ENCODE results near the gene PDSS2. TPM values are rescaled to one million over a fixed set of nuclear protein-coding genes. Genes with fewer than 3 reads are reported as not detected.
"Not testable (repeated sequence)": the region's sequence is repeated elsewhere in the genome, so short reads cannot be mapped to it uniquely, and the experiment has no call there.

Gene PDSS2
- total RNA-seq, 2 donors from 2014 or later: 12.2 to 16.2 TPM

GRCh38 chr6:107128175-107128574 lies 331.2 kb downstream of the PDSS2 start:
- peaks cover 0 to 3% of the 10 kb centered on the region in 2 donors for H3K4me1 Mint-ChIP-seq (ENCODE audit: low read depth in 2 of 2)
- H3K27ac Mint-ChIP-seq: no peak overlapping the region
- no peak for ATAC-seq
- H3K36me3 Mint-ChIP-seq: no peaks in the 10 kb centered on the region
- H3K27me3 Mint-ChIP-seq: peaks cover 0 to 3% of the 10 kb centered on the region in 2 donors
- H3K9me3 Mint-ChIP-seq: no peaks in the 10 kb centered on the region
- DNase-seq (ENCODE audit: low spot score): no peak
- H3K4me3 Mint-ChIP-seq: no peak overlapping the region

- DNase-seq (ENCODE audit: low spot score) (no peak), ATAC-seq (no peak)
- H3K27me3 Mint-ChIP-seq: peaks cover 0 to 3% of the 10 kb centered on the region in 2 donors
- no peaks in the 10 kb centered on the region for H3K9me3 Mint-ChIP-seq
- no peak overlapping the region for H3K27ac Mint-ChIP-seq
- peaks cover 0 to 3% of the 10 kb centered on the region in 2 donors for H3K4me1 Mint-ChIP-seq (ENCODE audit: low read depth in 2 of 2)
- H3K4me3 Mint-ChIP-seq: no peak overlapping the region
- H3K36me3 Mint-ChIP-seq: no peaks in the 10 kb centered on the region
These were observed 333.6 kb downstream of the PDSS2 start for GRCh38 chr6:107125771-107126170.

DNA sequence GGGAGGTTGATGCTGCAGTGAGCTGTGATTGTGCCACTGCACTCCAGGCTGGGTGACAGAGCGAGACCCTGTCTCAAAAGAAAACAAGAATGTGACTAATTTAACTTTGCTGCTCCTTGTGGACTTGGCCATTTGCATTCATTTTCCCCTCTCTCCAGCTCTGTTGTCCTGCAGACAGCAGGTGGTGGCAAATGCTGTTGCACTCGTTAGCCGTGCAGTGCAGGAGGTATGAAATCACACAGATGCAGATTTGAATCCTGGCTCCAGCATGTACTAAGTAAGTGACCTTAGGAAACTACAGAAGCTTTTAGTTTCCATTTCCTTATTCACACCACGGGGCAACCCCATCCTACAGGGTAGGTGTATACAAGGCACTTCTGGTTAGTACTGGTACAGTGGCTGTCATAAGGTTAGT lies 334.4 kb downstream of the PDSS2 start:
- Mint-ChIP-seq H3K36me3 (no peaks in the 10 kb centered on the region), H3K27me3 (peaks cover 0 to 3% of the 10 kb centered on the region in 2 donors), H3K9me3 (no peaks in the 10 kb centered on the region), H3K27ac (no peak overlapping the region), H3K4me3 (no peak overlapping the region), H3K4me1 (ENCODE audit: low read depth in 2 of 2) (peaks cover 0 to 3% of the 10 kb centered on the region in 2 donors)
- DNase-seq (ENCODE audit: low spot score) (no peak), ATAC-seq (no peak)

- no peak overlapping the region for H3K27ac Mint-ChIP-seq
- H3K4me3 Mint-ChIP-seq: no peak overlapping the region
- H3K27me3 Mint-ChIP-seq: no peaks in the 10 kb centered on the region
- no peaks in the 10 kb centered on the region for H3K4me1 Mint-ChIP-seq (ENCODE audit: low read depth in 2 of 2)
- ATAC-seq (no peak), DNase-seq (ENCODE audit: low spot score) (no peak)
- no peaks in the 10 kb centered on the region for H3K9me3 Mint-ChIP-seq
- no peaks in the 10 kb centered on the region for H3K36me3 Mint-ChIP-seq
These were observed 335.9 kb downstream of the PDSS2 start for GRCh38 chr6:107123501-107123900.

DNA sequence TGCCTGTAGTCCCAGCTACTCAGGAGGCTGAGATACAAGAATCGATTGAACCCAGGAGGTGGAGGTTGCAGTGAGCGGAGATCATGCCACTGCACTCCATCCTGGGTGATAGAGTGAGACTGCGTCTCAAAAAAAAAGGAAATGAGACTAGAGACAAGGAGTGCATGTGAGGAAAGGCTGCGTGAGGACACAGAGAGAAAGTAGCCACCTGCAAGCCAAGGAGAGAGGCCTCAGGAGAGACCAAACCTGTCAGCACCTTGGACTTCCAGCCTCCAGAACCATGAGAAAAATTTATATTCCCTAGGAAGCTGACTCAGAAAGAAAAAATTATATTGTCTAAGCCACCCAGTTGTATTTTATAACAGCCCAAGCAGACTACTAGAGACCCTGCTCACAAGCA lies 336.6 kb downstream of the PDSS2 start:
- H3K27ac Mint-ChIP-seq: no peak overlapping the region
- no peaks in the 10 kb centered on the region for H3K4me1 Mint-ChIP-seq (ENCODE audit: low read depth in 2 of 2)
- no peak for DNase-seq (ENCODE audit: low spot score)
- ATAC-seq: no peak
- H3K4me3 Mint-ChIP-seq: no peak overlapping the region
- no peaks in the 10 kb centered on the region for H3K9me3 Mint-ChIP-seq
- H3K27me3 Mint-ChIP-seq: peaks cover 0 to under 1% of the 10 kb centered on the region in 2 donors
- H3K36me3 Mint-ChIP-seq: no peaks in the 10 kb centered on the region

DNA sequence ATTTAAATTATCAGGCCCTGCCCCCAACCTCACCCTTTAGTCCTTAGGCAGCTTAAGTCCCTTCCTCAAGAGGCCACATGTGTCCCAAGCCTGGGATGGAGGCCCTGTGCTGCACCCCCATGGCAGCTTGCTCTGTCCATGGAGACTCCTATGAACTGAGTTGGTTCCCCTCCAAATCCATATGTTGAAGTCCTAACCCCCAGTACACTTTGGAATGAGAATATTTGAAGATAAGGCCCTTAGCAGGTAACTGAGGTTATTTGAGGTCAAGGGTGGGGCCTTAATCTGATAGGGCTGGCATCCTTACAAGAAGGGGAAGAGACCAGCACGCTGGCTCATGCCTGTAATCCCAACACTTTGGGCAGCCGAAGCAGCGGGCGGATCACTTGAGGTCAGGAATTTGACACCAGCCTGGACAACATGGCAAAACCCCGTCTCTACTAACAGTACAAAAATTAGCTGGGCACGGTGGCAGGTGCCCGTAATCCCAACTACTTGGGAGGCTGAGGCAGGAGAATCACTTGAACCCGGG lies 337.3 kb downstream of the PDSS2 start:
- H3K9me3 Mint-ChIP-seq: no peaks in the 10 kb centered on the region
- no peaks in the 10 kb centered on the region for H3K4me1 Mint-ChIP-seq (ENCODE audit: low read depth in 2 of 2)
- H3K4me3 Mint-ChIP-seq: no peak overlapping the region
- ATAC-seq (no peak), DNase-seq (ENCODE audit: low spot score) (no peak)
- H3K27me3 Mint-ChIP-seq: peaks cover 1 to 8% of the 10 kb centered on the region in 2 donors
- no peak overlapping the region for H3K27ac Mint-ChIP-seq
- no peaks in the 10 kb centered on the region for H3K36me3 Mint-ChIP-seq

DNA sequence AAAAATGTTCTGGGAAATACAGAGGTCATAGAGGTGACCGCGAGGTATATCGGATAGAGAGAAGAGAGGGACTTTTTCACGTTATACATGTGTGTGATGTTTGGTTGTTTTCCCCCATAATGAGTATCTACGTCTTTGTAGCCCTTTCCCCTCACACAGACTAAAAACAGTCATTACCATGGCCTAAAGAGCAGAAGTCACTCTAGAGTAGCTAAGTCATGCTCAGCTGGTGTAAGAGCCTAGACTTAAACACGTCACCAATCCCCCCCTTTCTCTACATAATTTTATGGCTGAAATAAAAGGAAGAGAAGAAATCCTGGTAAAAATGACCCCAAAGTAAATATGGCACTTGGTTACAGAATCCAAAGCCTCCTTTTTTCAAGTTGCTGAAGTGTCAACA lies 338.1 kb downstream of the PDSS2 start:
- ATAC-seq: no peak
- H3K4me1 Mint-ChIP-seq (ENCODE audit: low read depth in 2 of 2): peaks cover 5 to 7% of the 10 kb centered on the region in 2 donors
- no peak overlapping the region for H3K27ac Mint-ChIP-seq
- peaks cover 6 to 16% of the 10 kb centered on the region in 2 donors for H3K27me3 Mint-ChIP-seq
- no peaks in the 10 kb centered on the region for H3K9me3 Mint-ChIP-seq
- DNase-seq (ENCODE audit: low spot score): no peak
- no peak overlapping the region for H3K4me3 Mint-ChIP-seq
- H3K36me3 Mint-ChIP-seq: no peaks in the 10 kb centered on the region

DNA sequence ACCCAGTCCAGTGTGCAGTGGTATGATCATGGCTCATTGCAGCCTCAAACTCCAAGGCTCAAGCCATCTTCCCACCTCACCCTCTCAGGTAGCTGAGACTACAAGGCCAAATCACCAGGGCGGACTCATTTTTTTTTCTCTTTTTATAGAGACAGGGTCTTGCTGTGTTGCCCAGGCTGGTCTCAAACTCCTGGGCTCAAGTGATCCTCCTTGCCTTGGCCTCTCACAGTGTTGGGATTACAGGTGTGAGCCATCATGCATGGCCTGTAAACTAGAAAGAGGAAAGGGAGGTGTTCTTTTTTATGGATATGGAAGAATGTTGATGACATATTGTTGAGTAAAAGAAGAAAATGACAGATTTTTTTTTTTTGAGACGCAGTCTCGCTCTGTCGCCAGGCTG lies 339.0 kb downstream of the PDSS2 start:
- H3K4me1 Mint-ChIP-seq (ENCODE audit: low read depth in 2 of 2): peaks cover 9 to 12% of the 10 kb centered on the region in 2 donors
- no peak overlapping the region for H3K27ac Mint-ChIP-seq
- no peaks in the 10 kb centered on the region for H3K9me3 Mint-ChIP-seq
- no peak overlapping the region for H3K4me3 Mint-ChIP-seq
- H3K27me3 Mint-ChIP-seq: peaks cover 6 to 18% of the 10 kb centered on the region in 2 donors
- DNase-seq (ENCODE audit: low spot score): no peak
- no peak for ATAC-seq
- H3K36me3 Mint-ChIP-seq: no peaks in the 10 kb centered on the region

GRCh38 chr6:107118976-107119375 lies 340.4 kb downstream of the PDSS2 start:
- Mint-ChIP-seq H3K27ac (no peak overlapping the region), H3K4me3 (no peak overlapping the region), H3K36me3 (no peaks in the 10 kb centered on the region), H3K4me1 (ENCODE audit: low read depth in 2 of 2) (peaks cover 9 to 13% of the 10 kb centered on the region in 2 donors), H3K9me3 (no peaks in the 10 kb centered on the region), H3K27me3 (peaks cover 6 to 18% of the 10 kb centered on the region in 2 donors)
- ATAC-seq: no peak
- no peak for DNase-seq (ENCODE audit: low spot score)

DNA sequence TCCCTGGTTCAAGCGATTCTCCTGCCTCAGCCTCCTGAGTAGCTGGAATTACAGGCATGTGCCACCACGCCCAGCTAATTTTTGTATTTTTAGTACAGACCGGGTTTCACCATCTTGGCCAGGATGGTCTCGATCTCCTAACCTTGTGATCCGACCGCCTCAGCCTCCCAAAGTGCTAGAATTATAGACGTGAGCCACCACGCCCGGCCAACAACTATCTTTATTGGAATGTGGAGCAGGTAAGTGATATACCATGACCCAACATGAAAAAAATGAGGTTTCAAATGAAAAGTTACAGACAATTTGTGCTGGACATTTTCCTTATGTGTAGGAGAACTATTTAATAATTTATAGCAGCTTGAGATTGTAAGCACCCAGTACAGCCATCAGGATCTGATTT lies 340.8 kb downstream of the PDSS2 start:
- H3K4me3 Mint-ChIP-seq, ATAC-seq: not testable (repeated sequence)

GRCh38 chr6:107116931-107117330 lies 342.4 kb downstream of the PDSS2 start:
- no peaks in the 10 kb centered on the region for H3K9me3 Mint-ChIP-seq
- no peak for DNase-seq (ENCODE audit: low spot score)
- no peaks in the 10 kb centered on the region for H3K36me3 Mint-ChIP-seq
- peaks cover 6 to 18% of the 10 kb centered on the region in 2 donors for H3K27me3 Mint-ChIP-seq
- H3K4me1 Mint-ChIP-seq (ENCODE audit: low read depth in 2 of 2): peaks cover 16 to 20% of the 10 kb centered on the region in 2 donors
- peak overlapping the region; percentile 73 for H3K4me3 Mint-ChIP-seq
- H3K27ac Mint-ChIP-seq: peak overlapping the region in 1 of 2 donors; percentile 21
- ATAC-seq: no peak

More for the DNA sequence above, 340.8 kb downstream of the PDSS2 start:
- H3K36me3 Mint-ChIP-seq; H3K27ac Mint-ChIP-seq; H3K9me3 Mint-ChIP-seq; DNase-seq (ENCODE audit: low spot score): not testable (repeated sequence)
- Mint-ChIP-seq H3K27me3 (peaks cover 6 to 18% of the 10 kb centered on the region in 2 donors), H3K4me1 (ENCODE audit: low read depth in 2 of 2) (peaks cover 14 to 17% of the 10 kb centered on the region in 2 donors)

DNA sequence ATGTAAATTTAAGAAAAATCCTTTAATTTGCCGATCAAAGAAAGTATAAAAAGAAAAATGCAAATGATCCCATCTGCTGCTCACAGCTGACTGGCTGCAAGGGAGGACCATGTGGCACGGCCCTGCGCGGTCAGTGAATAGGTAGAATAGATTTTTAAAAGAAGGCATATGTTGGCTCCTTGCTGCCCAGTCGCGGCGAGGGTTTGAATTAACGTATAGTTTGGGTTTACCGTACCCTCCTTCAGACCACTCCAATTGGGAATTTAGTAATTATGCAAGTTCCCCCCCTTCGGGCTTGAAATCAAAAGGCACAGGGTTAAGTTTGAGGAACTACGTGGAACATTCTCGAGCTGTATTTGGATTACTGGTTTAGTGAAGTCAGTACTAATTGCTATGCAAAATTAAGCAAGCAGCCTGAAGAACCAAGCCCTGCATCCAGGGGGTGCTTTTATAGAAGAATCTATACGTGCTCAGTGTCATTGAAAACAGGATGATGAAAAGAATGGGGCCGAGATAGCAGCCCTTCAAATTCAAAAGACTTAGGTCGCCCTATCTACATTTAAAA lies 343.0 kb downstream of the PDSS2 start:
- no peaks in the 10 kb centered on the region for H3K36me3 Mint-ChIP-seq
- H3K4me3 Mint-ChIP-seq: peak overlapping the region; percentile 73
- DNase-seq (ENCODE audit: low spot score) (no peak), ATAC-seq (no peak)
- H3K4me1 Mint-ChIP-seq (ENCODE audit: low read depth in 2 of 2): peaks cover 16 to 20% of the 10 kb centered on the region in 2 donors
- H3K9me3 Mint-ChIP-seq: no peaks in the 10 kb centered on the region
- H3K27ac Mint-ChIP-seq: peak overlapping the region in 1 of 2 donors; percentile 21
- peaks cover 6 to 18% of the 10 kb centered on the region in 2 donors for H3K27me3 Mint-ChIP-seq

DNA sequence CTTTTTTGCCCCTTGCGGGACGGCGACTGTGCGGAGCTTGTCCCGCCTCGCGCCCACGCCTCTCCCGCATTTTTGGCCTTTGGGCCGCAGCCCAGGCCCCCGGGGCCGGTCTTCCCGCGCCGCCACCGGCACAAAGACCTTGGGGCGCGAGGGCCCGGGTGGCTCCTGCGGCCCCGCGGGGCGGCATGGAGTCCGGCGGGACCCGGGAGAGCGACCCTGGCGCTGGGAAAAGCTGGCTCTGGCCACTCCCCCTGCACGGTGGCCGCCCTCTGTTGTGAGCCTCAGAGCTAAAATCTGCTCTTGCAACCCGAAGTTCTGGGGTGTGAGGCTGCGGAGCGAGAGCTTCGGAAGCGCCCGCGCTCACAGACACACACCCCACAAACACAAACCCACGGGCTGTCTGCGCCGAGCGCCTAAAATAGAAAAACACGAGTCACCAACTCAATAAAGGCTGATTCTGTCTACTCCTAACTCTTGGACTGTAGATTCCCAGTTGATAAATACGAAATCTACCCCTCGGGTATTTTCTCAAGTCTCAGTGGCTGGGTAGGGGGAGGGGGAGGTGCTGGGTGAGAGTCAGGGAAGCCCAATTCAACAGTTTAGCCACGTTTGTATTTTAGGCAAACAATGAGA lies 343.6 kb downstream of the PDSS2 start:
- H3K4me3 Mint-ChIP-seq: peak overlapping the region; percentile 73
- DNase-seq (ENCODE audit: low spot score) (peak; percentile 61), ATAC-seq (no peak)
- H3K4me1 Mint-ChIP-seq (ENCODE audit: low read depth in 2 of 2): peaks cover 16 to 20% of the 10 kb centered on the region in 2 donors
- H3K36me3 Mint-ChIP-seq: no peaks in the 10 kb centered on the region
- peak overlapping the region in 1 of 2 donors; percentile 21 for H3K27ac Mint-ChIP-seq
- no peaks in the 10 kb centered on the region for H3K9me3 Mint-ChIP-seq
- H3K27me3 Mint-ChIP-seq: peaks cover 6 to 18% of the 10 kb centered on the region in 2 donors

GRCh38 chr6:107114926-107115694 lies 344.3 kb downstream of the PDSS2 start, which contains the start of gene BEND3:
Gene BEND3, minus strand, starts transcription at chr6:107115515. Its CDS starts 16,230 bp downstream, at chr6:107099285.
- peak within 1 kb of the TSS in 1 of 2 donors; percentile 21 for H3K27ac Mint-ChIP-seq

More at GRCh38 chr6:107114926-107115694, 344.3 kb downstream of the PDSS2 start, which contains the start of gene BEND3:
- Mint-ChIP-seq H3K4me3 (peak within 1 kb of the TSS; percentile 81), H3K9me3 (no peaks in the 10 kb centered on the region), H3K36me3 (no peaks in the 10 kb centered on the region), H3K4me1 (ENCODE audit: low read depth in 2 of 2) (peaks cover 18 to 20% of the 10 kb centered on the region in 2 donors), H3K27me3 (peaks cover 6 to 18% of the 10 kb centered on the region in 2 donors)
- DNase-seq (ENCODE audit: low spot score) (no peak), ATAC-seq (peak; percentile 49 to 65)
